Prostate gland (tissue), 2 donors: ENCODE measurements around the gene FARS2.

Experiments used
- CTCF ChIP-seq, 4 experiments: fragments of 200-600 bp in 2 of 4; fragments of 450-650 bp in 2 of 4; sonication (generic) in 2 of 4; IDR thresholded peaks; 1 replicate in 3 of 4; 2 replicates in 1 of 4; pipeline ENCODE4 v1.5.1; 2016 to 2019; ENCODE audit warnings: antibody characterized with exemption in 4 of 4, mild to moderate bottlenecking in 2 of 4, moderate library complexity in 2 of 4
- POLR2A ChIP-seq: fragments of 450-650 bp; IDR thresholded peaks from one replicate; pipeline ENCODE4 v1.6.1; 2016; ENCODE audit warnings: antibody characterized with exemption, mild to moderate bottlenecking
- POLR2AphosphoS5 ChIP-seq: sonication (generic); formaldehyde crosslinking; IDR thresholded peaks from one replicate; pipeline ENCODE4 v1.6.1; 2017; ENCODE audit warnings: antibody characterized with exemption

- TF ChIP-seq CTCF (IDR thresholded peaks at IDR 0.05) = no peak
- no peak for TF ChIP-seq POLR2A
- TF ChIP-seq POLR2AphosphoS5 = no peak
Measured at GRCh38 chr6:5778906-5779305, 517.6 kb downstream of the FARS2 start.
